ENCODE data around the gene KLF2. TPM values are rescaled to one million over a fixed set of nuclear protein-coding genes. Genes with fewer than 3 reads are reported as not detected.

KLF2 gene
- total and polyA plus RNA-seq, 2 of the 13 experiments (the other 11 are each of a cell fraction or from before 2014, with no cell fraction given) = not detected

- POLR2A ChIA-PET = no interaction called here
- Histone ChIP-seq H3K36me3 (replicated peaks in 1 of 2; ENCODE audit: control insufficient read depth in 1 of 2, insufficient read depth in 2 of 2, low read length in 2 of 2) (no peaks in the 10 kb centered on the region), H3K4me1 (ENCODE audit: insufficient read depth, low read length) (peaks cover 13% of the 10 kb centered on the region), H3K4me3 (replicated peaks in 1 of 3; ENCODE audit: insufficient read depth in 1 of 3, low read depth in 2 of 3, low read length in 3 of 3) (no peak overlapping the region), H4K20me1 (ENCODE audit: insufficient read depth, low read length) (no peaks in the 10 kb centered on the region), H3K9ac (ENCODE audit: insufficient read depth, low read depth, low read length) (no peak overlapping the region), H3K27me3 (ENCODE audit: control insufficient read depth in 1 of 2, insufficient read depth in 2 of 2, low read length in 2 of 2) (peaks cover 1 to 18% of the 10 kb centered on the region in 2 experiments; a peak in 2 of 5 replicates), H2AFZ (ENCODE audit: low read length) (no peak overlapping the region), H3K9me3 (ENCODE audit: low read length) (no peaks in the 10 kb centered on the region), H3K4me2 (ENCODE audit: low read depth, low read length) (no peak overlapping the region), H3K79me2 (ENCODE audit: insufficient read depth, low read length) (no peaks in the 10 kb centered on the region), H3K27ac (ENCODE audit: extremely low read length, insufficient read depth, low read length) (no peak overlapping the region)
- in situ Hi-C loops (cut with HindIII; ENCODE audit: extremely low pct_ligation_motif_present, low pct_unique_long_range_greater_than_20kb) (no loop called here), intact Hi-C loops (cut with micrococcal nuclease; ENCODE audit: unreplicated experiment) (no loop called here)
- ATAC-seq (no peak), FAIRE-seq (no peak), DNase-seq (ENCODE audit: low spot score) (no peak)
- BruUV-seq (replicated peaks) = no TSS peak
- 64% methylated on average over 9 of the region's 20 CpGs for WGBS (ENCODE audit: low lambda C conversion rate)
- CTCF ChIA-PET (ENCODE audit: low intra/inter-chr PET ratio, low total read pairs) = no interaction called here
- TF ChIP-seq NPAS2 (CRISPR knock-in tag; IDR thresholded peaks at IDR 0.05; ENCODE audit: borderline replicate concordance) (no peak), ZFP36 (IDR thresholded peaks at IDR 0.05; ENCODE audit: borderline replicate concordance, low read depth, low read length, partially characterized antibody) (no peak), THAP9 (CRISPR knock-in tag; IDR thresholded peaks at IDR 0.05; ENCODE audit: borderline replicate concordance) (no peak), AHR (CRISPR knock-in tag; IDR thresholded peaks at IDR 0.05) (no peak), ZNF33A (CRISPR knock-in tag; IDR thresholded peaks at IDR 0.05; ENCODE audit: borderline replicate concordance) (no peak), REST (IDR thresholded peaks at IDR 0.05; ENCODE audit: borderline replicate concordance in 1 of 2, low read depth in 1 of 2, low read length in 2 of 2) (no peak), ZNF558 (CRISPR knock-in tag; IDR thresholded peaks at IDR 0.05; ENCODE audit: borderline replicate concordance) (no peak), SIN3B (IDR thresholded peaks at IDR 0.05; ENCODE audit: low read length) (no peak), ZNF816 (CRISPR knock-in tag; IDR thresholded peaks at IDR 0.05; ENCODE audit: borderline replicate concordance) (no peak), NKX3-1 (CRISPR knock-in tag; IDR thresholded peaks at IDR 0.05) (no peak)
- TF ChIP-seq, protein P1, sequence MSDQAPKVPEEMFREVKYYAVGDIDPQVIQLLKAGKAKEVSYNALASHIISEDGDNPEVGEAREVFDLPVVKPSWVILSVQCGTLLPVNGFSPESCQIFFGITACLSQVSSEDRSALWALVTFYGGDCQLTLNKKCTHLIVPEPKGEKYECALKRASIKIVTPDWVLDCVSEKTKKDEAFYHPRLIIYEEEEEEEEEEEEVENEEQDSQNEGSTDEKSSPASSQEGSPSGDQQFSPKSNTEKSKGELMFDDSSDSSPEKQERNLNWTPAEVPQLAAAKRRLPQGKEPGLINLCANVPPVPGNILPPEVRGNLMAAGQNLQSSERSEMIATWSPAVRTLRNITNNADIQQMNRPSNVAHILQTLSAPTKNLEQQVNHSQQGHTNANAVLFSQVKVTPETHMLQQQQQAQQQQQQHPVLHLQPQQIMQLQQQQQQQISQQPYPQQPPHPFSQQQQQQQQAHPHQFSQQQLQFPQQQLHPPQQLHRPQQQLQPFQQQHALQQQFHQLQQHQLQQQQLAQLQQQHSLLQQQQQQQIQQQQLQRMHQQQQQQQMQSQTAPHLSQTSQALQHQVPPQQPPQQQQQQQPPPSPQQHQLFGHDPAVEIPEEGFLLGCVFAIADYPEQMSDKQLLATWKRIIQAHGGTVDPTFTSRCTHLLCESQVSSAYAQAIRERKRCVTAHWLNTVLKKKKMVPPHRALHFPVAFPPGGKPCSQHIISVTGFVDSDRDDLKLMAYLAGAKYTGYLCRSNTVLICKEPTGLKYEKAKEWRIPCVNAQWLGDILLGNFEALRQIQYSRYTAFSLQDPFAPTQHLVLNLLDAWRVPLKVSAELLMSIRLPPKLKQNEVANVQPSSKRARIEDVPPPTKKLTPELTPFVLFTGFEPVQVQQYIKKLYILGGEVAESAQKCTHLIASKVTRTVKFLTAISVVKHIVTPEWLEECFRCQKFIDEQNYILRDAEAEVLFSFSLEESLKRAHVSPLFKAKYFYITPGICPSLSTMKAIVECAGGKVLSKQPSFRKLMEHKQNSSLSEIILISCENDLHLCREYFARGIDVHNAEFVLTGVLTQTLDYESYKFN (CRISPR knock-in tag; conservative IDR thresholded peaks at IDR 0.05) = no peak
These were observed 10.6 kb downstream of the KLF2 start for GRCh38 chr19:16335226-16335625.

All from HepG2 (cell line).